Spleen (tissue), 7 donors: Measurements from ENCODE around the gene CPXM2.

Experiments used
- POLR2AphosphoS5 ChIP-seq, 3 donors: sonication (generic); formaldehyde crosslinking; IDR thresholded peaks; one replicate each; pipeline ENCODE4 v1.5.1; 2017; ENCODE audit warnings: antibody characterized with exemption in 3 of 3
- TF ChIP-seq, protein P1 (sequence below), 11 experiments: fragments of 200-600 bp in 7 of 11; fragments of 450-650 bp in 4 of 11; sonication (generic) in 4 of 11; IDR thresholded peaks in 8 of 11; conservative IDR thresholded peaks in 3 of 11; 1 replicate in 7 of 11; 2 replicates in 4 of 11; pipeline versions ENCODE4 v1.4.0 to v1.8.0; 2016 to 2021; ENCODE audit warnings: antibody characterized with exemption in 11 of 11, inconsistent platforms in 4 of 11, mild to moderate bottlenecking in 1 of 11
- donor health status: DM: no; HTN: no; CAD: no; lungs with moderate emphysema.
- donor health status: DM: no; HTN: no; CAD: no.
- donor health status: DM: no; HTN: no; CAD: no.

DNA sequence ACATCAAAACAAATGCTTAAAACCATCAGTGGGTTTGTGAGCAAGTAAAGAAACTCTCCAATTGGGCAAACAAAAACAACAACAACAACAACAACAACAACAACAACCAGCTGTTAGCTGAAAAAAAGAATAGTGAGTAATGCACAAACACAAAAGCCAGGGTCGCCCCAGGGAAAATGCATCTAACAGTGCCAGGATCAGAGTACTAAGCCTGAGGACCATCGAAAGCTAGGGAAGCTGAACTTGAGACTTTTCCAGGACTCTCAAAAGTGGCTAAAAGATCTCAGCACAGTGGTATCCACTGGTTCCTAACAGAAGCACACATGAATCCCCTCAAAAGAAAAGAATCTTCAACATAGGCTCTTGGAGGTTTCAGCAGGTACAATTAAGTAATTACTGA lies 83.3 kb downstream of the CPXM2 start:
- no peak for TF ChIP-seq POLR2AphosphoS5 (IDR thresholded peaks at IDR 0.05)
- TF ChIP-seq, protein P1, sequence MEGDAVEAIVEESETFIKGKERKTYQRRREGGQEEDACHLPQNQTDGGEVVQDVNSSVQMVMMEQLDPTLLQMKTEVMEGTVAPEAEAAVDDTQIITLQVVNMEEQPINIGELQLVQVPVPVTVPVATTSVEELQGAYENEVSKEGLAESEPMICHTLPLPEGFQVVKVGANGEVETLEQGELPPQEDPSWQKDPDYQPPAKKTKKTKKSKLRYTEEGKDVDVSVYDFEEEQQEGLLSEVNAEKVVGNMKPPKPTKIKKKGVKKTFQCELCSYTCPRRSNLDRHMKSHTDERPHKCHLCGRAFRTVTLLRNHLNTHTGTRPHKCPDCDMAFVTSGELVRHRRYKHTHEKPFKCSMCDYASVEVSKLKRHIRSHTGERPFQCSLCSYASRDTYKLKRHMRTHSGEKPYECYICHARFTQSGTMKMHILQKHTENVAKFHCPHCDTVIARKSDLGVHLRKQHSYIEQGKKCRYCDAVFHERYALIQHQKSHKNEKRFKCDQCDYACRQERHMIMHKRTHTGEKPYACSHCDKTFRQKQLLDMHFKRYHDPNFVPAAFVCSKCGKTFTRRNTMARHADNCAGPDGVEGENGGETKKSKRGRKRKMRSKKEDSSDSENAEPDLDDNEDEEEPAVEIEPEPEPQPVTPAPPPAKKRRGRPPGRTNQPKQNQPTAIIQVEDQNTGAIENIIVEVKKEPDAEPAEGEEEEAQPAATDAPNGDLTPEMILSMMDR (IDR thresholded peaks at IDR 0.05 in 8 of 11, conservative IDR thresholded peaks at IDR 0.05 in 3 of 11): no peak
